Lung (tissue), 12 donors: ENCODE measurements around the gene YTHDF2. TPM values are rescaled to one million over a fixed set of nuclear protein-coding genes. Genes with fewer than 3 reads are reported as not detected.

Experiments used
- ATAC-seq: fragments of 200-7000 bp; cut with Tn5 transposase; one replicate; pipeline ENCODE4 v1.9.1; 2020; ENCODE audit warnings: moderate number of reproducible peaks; ENCODE audit not compliant: insufficient read depth, low FRiP score
- DNase-seq, 3 donors: peaks; one replicate each; pipeline ENCODE4 v3.0.0-alpha.2; 2013 to 2017
- H3K27ac ChIP-seq, 2 donors: one replicate each; pipeline ENCODE4 v1.5.1; 2013; ENCODE audit warnings: mild to moderate bottlenecking in 2 of 2, moderate library complexity in 2 of 2, control low read depth in 1 of 2, inconsistent platforms in 1 of 2, low read depth in 1 of 2, low read length in 1 of 2
- H3K27me3 ChIP-seq, 3 donors: one replicate each; pipeline ENCODE4 v1.5.1; 2013; ENCODE audit warnings: low read length in 2 of 3; ENCODE audit not compliant: control insufficient read depth in 3 of 3, insufficient read depth in 3 of 3
- H3K36me3 ChIP-seq, 4 donors: one replicate each; pipeline ENCODE4 v1.5.1; 2013; ENCODE audit warnings: low read length in 4 of 4, mild to moderate bottlenecking in 1 of 4, moderate library complexity in 1 of 4; ENCODE audit not compliant: control insufficient read depth in 4 of 4, insufficient read depth in 4 of 4
- H3K4me1 ChIP-seq, 5 donors: one replicate each; pipeline ENCODE4 v1.5.1; 2013; ENCODE audit warnings: low read length in 5 of 5, mild to moderate bottlenecking in 2 of 5, moderate library complexity in 1 of 5; ENCODE audit not compliant: control insufficient read depth in 5 of 5, insufficient read depth in 5 of 5
- H3K4me3 ChIP-seq: one replicate; pipeline ENCODE4 v1.5.1; 2013; ENCODE audit warnings: mild to moderate bottlenecking, control low read depth, moderate library complexity
- H3K9ac ChIP-seq, 2 donors: one replicate each; pipeline ENCODE4 v1.5.1; 2013; ENCODE audit warnings: low read length in 2 of 2, control low read depth in 1 of 2; ENCODE audit not compliant: insufficient read depth in 1 of 2
- H3K9me3 ChIP-seq, 4 donors: one replicate each; pipeline ENCODE4 v1.5.1; 2013; ENCODE audit warnings: low read length in 3 of 4, mild to moderate bottlenecking in 1 of 4, moderate library complexity in 1 of 4; ENCODE audit not compliant: control insufficient read depth in 4 of 4, insufficient read depth in 3 of 4
- CTCF ChIP-seq: IDR thresholded peaks from 2 replicates; pipeline ENCODE4 v1.5.1; 2012; ENCODE audit warnings: mild to moderate bottlenecking; ENCODE audit errors: control extremely low read depth, extremely low read depth
- WGBS, 2 donors: extraction: QIAGEN DNeasy Blood & Tissue Kit; methylation state at CpG; one replicate each; pipeline ENCODE4 v1.1.7; 2013; 5-methylcytosine and 5-hydroxymethylcytosine counted together
- polyA plus RNA-seq, 2 donors: library from polyadenylated mRNA; stranded (reverse); fragments of 200-250 nt; gene quantifications; one replicate each; pipeline ENCODE4 v1.2.1, GENCODE V29; 2013
- total RNA-seq, 2 donors: library from RNA; depleted of rRNA in 1 of 2; stranded (reverse); fragments of >200 nt in 1 of 2; gene quantifications; one replicate each; pipeline ENCODE4 v1.2.1, GENCODE V29; 2014 to 2021
- donor health status: control.
- donor health status: control.
- donor health status: Bipolar disorder and iron deficiency.
- donor health status: healthy.
- donor health status: DM: yes; HTN: yes; CAD: no.

The YTHDF2 gene
- total and polyA plus RNA-seq, 4 donors, result 34.3 to 65.8 (median 47.3) TPM

DNA sequence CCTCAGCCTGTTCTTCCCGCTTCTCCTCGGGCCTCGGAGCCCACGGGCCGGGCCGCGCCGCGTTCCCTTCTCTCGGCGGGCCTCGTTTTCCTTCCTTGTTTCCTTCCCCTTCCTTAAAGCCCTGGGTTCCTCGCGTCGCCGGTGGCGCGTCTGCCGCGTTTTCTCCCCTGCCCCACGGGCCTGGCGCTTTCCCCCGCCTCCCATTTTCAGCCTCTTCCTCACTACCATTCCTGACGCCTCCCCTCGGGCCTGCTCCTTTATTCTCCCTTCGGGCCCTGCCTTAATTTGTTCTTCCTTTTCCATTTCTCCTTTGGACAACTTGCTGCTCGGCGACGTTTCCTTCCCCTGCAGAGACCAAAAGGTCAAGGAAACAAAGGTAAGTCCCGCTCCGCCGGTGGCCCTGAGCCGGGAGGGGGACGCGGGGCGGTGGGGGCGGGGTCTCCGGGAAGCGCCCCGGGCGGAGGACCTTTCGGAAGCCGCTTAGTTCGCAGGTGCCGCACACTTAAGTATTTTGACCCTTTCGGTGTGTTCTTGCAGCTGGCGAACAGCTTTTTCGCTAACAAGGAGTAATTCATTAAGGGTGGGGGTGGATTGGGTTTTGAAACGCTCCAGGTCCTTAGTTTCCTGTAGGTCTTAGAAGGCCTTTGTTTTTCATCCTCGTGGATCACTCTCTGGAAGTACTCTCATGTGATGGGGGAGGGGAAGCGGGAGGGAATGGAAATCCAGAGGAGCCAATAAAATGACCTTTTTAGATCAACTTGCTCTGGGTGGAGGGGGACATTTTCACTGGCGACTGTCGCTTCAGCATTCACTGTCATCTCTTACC lies 780 bp downstream of the YTHDF2 start:
- TF ChIP-seq CTCF, result no peak
- Histone ChIP-seq H3K9ac (peak overlapping the region; percentile 82 to 90), H3K4me1 (peaks cover 0 to 29% (median 10%) of the 10 kb centered on the region in 5 donors), H3K27me3 (no peaks in the 10 kb centered on the region), H3K36me3 (peaks cover 0 to 29% (median 13%) of the 10 kb centered on the region in 4 donors), H3K27ac (peak overlapping the region; percentile 96), H3K4me3 (peak overlapping the region; percentile 66), H3K9me3 (no peaks in the 10 kb centered on the region)
- 1% methylated on average over 50 to 53 of the region's 53 CpGs for WGBS, 2 donors
- DNase-seq (peak; percentile 57 to 69 (median 67)), ATAC-seq (peak; percentile 11)

- no peak for TF ChIP-seq CTCF
- H3K36me3 ChIP-seq, result peaks cover 18 to 52% (median 30%) of the 10 kb centered on the region in 4 donors
- H3K9me3 ChIP-seq, result no peaks in the 10 kb centered on the region
- ATAC-seq, result no peak
- H3K27me3 ChIP-seq, result no peaks in the 10 kb centered on the region
- peaks cover 3 to 29% (median 11%) of the 10 kb centered on the region in 5 donors for H3K4me1 ChIP-seq
- peak in 2 of 3 donors; percentile 20 to 33 for DNase-seq
- no peak overlapping the region for H3K4me3 ChIP-seq
- H3K9ac ChIP-seq, result no peak overlapping the region
- H3K27ac ChIP-seq, result no peak overlapping the region
Measured at GRCh38 chr1:28740118-28740517, 3.4 kb downstream of the YTHDF2 start.

- no peak overlapping the region for H3K4me3 ChIP-seq
- no peak for DNase-seq
- H3K27me3 ChIP-seq, result no peaks in the 10 kb centered on the region
- TF ChIP-seq CTCF, result no peak
- H3K27ac ChIP-seq, result no peak overlapping the region
- H3K36me3 ChIP-seq, result peaks cover 18 to 53% (median 31%) of the 10 kb centered on the region in 4 donors
- peaks cover 6 to 16% (median 12%) of the 10 kb centered on the region in 5 donors for H3K4me1 ChIP-seq
- ATAC-seq, result no peak
- H3K9me3 ChIP-seq, result no peaks in the 10 kb centered on the region
- H3K9ac ChIP-seq, result no peak overlapping the region
- WGBS, 2 donors, result 47 to 56% methylated on average over 4 of the region's 4 CpGs
Measured at GRCh38 chr1:28744184-28744583, 7.4 kb downstream of the YTHDF2 start.
